ENCODE results near the gene TMEM245.

TMEM245 gene

DNA sequence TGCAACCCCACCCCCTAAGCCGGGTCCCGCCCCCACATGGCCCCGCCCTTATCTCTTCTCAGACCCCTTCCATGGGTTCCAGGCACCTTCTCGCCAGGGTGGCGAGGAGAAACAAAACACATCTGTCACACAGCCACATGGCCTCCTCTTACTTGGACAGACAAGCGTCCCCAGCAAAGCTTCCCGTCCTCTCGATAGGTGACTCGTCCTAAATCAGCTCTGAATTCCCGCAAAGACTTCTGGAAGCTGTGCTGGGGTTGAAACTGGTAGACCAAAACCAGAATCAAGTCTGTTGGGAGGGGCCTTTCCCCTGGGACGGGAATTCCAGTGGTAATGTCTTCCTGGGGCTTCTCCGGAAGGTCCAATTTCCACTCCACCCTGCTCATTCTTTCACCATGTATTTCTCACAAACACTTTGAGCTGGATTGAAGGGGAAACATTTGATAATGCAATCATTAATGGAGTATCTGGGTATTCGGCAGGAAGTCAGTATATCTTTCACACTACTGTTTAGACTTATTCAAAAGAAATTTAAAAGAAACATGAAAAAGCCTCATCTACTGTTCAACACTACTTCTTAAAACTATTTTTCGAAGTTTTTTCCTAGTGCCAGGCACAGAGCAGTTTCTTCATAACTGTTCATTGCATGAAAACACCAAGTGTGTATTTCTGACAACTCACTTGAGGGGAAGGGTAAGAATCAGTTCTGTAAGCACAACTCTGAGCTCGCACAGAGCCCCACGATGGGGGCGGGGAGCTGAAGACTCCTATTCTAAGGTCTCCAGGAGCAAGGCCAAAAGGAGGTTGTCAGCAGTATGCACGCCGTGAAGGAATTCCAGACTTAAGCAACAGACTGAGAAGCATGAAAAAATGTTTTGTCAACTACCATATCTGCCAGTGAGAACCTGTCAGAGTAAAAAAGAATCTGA is 105.8 kb downstream of the TMEM245 start:
- peak overlapping the region; percentile 82 for H3K27ac ChIP-seq
- peak overlapping the region; percentile 51 for H3K4me3 ChIP-seq (ENCODE audit: low read depth, low read length)
- no peaks in the 10 kb centered on the region for H3K9me3 ChIP-seq (ENCODE audit: control insufficient read depth, low read length)
- H3K4me1 ChIP-seq, result peaks cover 6% of the 10 kb centered on the region
- no peak overlapping the region for H3K9ac ChIP-seq
- H2AFZ ChIP-seq, result peak overlapping the region; percentile 82
- no peaks in the 10 kb centered on the region for H3K36me3 ChIP-seq (ENCODE audit: control insufficient read depth, insufficient read depth, low read length)
- H3K4me2 ChIP-seq (ENCODE audit: low read length), result peak overlapping the region; percentile 85
- no peaks in the 10 kb centered on the region for H3K79me2 ChIP-seq
- no peaks in the 10 kb centered on the region for H3K27me3 ChIP-seq (ENCODE audit: control insufficient read depth, insufficient read depth, low read length)
- TF ChIP-seq, protein P1, sequence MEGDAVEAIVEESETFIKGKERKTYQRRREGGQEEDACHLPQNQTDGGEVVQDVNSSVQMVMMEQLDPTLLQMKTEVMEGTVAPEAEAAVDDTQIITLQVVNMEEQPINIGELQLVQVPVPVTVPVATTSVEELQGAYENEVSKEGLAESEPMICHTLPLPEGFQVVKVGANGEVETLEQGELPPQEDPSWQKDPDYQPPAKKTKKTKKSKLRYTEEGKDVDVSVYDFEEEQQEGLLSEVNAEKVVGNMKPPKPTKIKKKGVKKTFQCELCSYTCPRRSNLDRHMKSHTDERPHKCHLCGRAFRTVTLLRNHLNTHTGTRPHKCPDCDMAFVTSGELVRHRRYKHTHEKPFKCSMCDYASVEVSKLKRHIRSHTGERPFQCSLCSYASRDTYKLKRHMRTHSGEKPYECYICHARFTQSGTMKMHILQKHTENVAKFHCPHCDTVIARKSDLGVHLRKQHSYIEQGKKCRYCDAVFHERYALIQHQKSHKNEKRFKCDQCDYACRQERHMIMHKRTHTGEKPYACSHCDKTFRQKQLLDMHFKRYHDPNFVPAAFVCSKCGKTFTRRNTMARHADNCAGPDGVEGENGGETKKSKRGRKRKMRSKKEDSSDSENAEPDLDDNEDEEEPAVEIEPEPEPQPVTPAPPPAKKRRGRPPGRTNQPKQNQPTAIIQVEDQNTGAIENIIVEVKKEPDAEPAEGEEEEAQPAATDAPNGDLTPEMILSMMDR (IDR thresholded peaks at IDR 0.05), result no peak

DNA sequence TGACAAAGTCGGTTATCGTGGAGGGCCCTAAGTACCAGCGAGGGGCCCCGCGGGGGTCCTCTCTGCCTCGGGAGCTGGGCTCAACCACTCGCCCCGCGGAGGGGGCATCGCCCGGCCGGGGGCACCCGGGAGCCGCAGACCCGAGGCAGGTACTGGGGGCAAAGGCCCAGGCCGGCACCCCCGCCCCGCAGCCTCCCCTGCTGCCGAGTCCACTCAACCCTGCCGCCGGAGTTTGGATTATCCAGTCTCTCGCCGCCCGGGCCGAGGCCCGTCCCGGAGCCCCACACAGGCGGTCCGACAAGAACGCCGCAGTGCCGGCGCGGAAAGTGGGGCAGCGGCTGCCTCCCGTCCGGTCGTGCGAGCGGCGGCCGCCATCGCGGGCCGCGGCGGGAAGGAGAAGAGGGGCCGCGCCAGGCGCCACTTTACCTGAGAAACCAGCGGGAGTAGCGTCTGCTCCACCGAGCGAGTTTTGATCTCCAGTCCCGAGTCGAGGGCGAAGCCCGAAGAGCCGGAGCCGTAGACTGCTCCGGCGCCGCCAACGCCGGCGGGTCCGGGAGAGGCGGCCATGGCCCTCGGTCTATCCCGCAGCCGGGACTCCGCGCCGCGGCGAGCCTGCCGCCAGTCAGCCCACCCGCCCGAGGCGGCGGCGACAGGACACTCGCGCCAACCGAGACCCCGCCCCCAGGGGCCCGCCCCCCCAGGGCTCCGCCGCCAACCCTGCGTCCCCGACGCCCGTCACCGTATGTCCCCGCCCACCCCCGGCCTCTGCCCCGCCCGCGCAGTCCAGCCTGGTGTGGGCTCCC is 106.7 kb downstream of the TMEM245 start, which contains the start of gene CTNNAL1:
TSS of gene CTNNAL1 (minus strand) at position 624 of the 803 bp plus-strand sequence. CDS start at position 567, 57 bp downstream.
- peak within 1 kb of the TSS; percentile 82 for H3K27ac ChIP-seq
- no peaks in the 10 kb centered on the region for H3K27me3 ChIP-seq (ENCODE audit: control insufficient read depth, insufficient read depth, low read length)
- peak within 1 kb of the TSS; percentile 96 for H3K4me2 ChIP-seq (ENCODE audit: low read length)
- peak within 1 kb of the TSS; percentile 75 for H3K4me3 ChIP-seq (ENCODE audit: low read depth, low read length)
- no peaks in the 10 kb centered on the region for H3K36me3 ChIP-seq (ENCODE audit: control insufficient read depth, insufficient read depth, low read length)
- peaks cover 6% of the 10 kb centered on the region for H3K4me1 ChIP-seq
- peak within 1 kb of the TSS; percentile 87 for H2AFZ ChIP-seq
- TF ChIP-seq, protein P1 (IDR thresholded peaks at IDR 0.05), result no peak
- H3K79me2 ChIP-seq, result no peaks in the 10 kb centered on the region
- no peak within 1 kb of the TSS for H3K9ac ChIP-seq
- H3K9me3 ChIP-seq (ENCODE audit: control insufficient read depth, low read length), result no peaks in the 10 kb centered on the region

DNA sequence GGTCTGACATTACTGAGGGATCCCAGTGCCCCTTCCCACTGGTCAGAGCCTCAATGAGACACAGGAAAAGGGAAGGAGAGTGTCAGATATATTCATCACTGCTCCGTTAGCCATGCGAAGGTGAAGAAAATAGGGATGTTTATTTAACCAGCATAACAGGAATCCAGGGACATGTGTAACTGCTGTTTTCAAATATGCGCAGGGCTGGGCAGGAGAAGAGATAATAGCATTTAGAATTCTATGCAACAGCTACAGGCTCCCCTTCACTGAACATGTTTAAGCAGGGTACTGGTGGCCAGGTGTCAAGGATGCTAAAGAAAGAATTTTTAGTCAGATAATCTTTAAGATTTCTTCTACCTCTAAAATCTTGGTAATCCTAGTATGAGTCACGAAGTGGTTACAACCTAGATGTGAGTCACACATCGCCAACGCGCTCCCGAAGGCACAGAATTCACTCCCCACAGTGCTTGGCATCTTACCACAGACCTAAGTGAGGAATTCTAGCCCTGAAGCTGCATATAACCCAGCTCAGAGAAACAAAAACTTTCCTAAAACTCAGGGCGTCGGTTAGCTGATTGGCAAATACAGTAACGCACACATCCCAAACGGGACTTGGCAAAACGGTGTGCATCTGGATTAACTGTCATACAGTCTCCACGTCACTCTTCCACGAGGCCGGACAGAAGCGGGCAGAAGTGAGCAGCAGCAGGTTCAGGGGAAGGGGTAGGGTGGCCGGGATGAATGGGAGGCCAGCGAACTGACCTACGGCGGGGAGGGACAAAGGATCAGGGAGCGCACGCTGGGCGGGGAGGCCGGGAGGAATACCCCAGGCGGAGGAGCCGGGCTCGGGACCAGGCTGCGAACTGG is 107.5 kb downstream of the TMEM245 start:
- no peaks in the 10 kb centered on the region for H3K79me2 ChIP-seq
- H2AFZ ChIP-seq, result peak overlapping the region; percentile 87
- H3K36me3 ChIP-seq (ENCODE audit: control insufficient read depth, insufficient read depth, low read length), result no peaks in the 10 kb centered on the region
- H3K9ac ChIP-seq, result no peak overlapping the region
- peak overlapping the region; percentile 75 for H3K4me3 ChIP-seq (ENCODE audit: low read depth, low read length)
- H3K4me1 ChIP-seq, result peaks cover 4% of the 10 kb centered on the region
- TF ChIP-seq, protein P1 (IDR thresholded peaks at IDR 0.05), result no peak
- H3K9me3 ChIP-seq (ENCODE audit: control insufficient read depth, low read length), result no peaks in the 10 kb centered on the region
- no peaks in the 10 kb centered on the region for H3K27me3 ChIP-seq (ENCODE audit: control insufficient read depth, insufficient read depth, low read length)
- peak overlapping the region; percentile 96 for H3K4me2 ChIP-seq (ENCODE audit: low read length)
- H3K27ac ChIP-seq, result peak overlapping the region; percentile 82

DNA sequence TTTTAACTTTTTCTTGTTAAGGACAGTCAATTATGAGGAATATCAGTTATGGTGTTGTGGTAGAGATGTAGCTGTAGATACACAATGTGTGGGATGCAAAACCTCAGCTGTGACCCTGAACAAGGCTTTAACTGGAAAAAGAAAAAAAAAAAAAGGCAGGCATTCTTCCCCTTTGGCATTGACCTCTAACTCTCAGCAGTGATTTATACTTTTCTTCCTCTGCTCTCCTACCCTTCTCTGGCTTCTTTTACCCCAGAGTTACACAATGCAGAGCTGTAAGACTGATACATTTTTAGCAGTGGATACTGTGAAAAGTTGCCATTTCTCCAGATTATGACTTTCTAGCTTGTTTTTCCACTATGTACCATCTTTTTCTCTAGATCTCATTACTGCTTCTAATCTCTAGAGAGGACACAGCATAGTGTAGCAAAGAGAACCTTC is 108.5 kb downstream of the TMEM245 start:
- H2AFZ ChIP-seq, result no peak overlapping the region
- H3K9me3 ChIP-seq (ENCODE audit: control insufficient read depth, low read length), result no peaks in the 10 kb centered on the region
- H3K9ac ChIP-seq, result no peak overlapping the region
- H3K79me2 ChIP-seq, result no peaks in the 10 kb centered on the region
- peak overlapping the region; percentile 96 for H3K4me2 ChIP-seq (ENCODE audit: low read length)
- TF ChIP-seq, protein P1 (IDR thresholded peaks at IDR 0.05), result no peak
- peak overlapping the region; percentile 75 for H3K4me3 ChIP-seq (ENCODE audit: low read depth, low read length)
- no peaks in the 10 kb centered on the region for H3K36me3 ChIP-seq (ENCODE audit: control insufficient read depth, insufficient read depth, low read length)
- peaks cover 4% of the 10 kb centered on the region for H3K4me1 ChIP-seq
- H3K27me3 ChIP-seq (ENCODE audit: control insufficient read depth, insufficient read depth, low read length), result no peaks in the 10 kb centered on the region
- no peak overlapping the region for H3K27ac ChIP-seq
